K562 (cell line): ENCODE results near the gene FZD1. TPM values are rescaled to one million over a fixed set of nuclear protein-coding genes. Genes with fewer than 3 reads are reported as not detected.

Source experiments
- ATAC-seq: fragments of 200-7000 bp; cut with Tn5 transposase; 3 replicates; pipeline ENCODE4 v1.9.1; 2020; ENCODE audit warnings: moderate library complexity
- BruUV-seq: library from RNA; stranded (reverse); fragments of 400-500 nt; replicated peaks from 2 replicates; lab custom pipeline; 2021; lab: Mats Ljungman, UMichigan
- CTCF ChIA-PET: fragments of 300-600 bp; formaldehyde crosslinking; extraction: SDS; loops from one replicate; lab custom pipeline; 2021; ENCODE audit warnings: low intra/inter-chr PET ratio; lab: Yijun Ruan, JAX
- POLR2A ChIA-PET: fragments of 300-600, 350-650 bp; sonication (Branson Sonifier 250); formaldehyde crosslinking; extraction: SDS; loops from one replicate; lab custom pipeline; 2021; ENCODE audit warnings: antibody characterized with exemption, inconsistent platforms; lab: Yijun Ruan, JAX
- DNase-seq, 4 experiments: peaks; one replicate each; pipeline versions ENCODE4 v3.0.0 to v3.0.0-alpha.2; 2011 to 2018; ENCODE audit warnings: low spot score in 3 of 4, mixed read lengths in 3 of 4; ENCODE audit errors: extremely low read depth in 1 of 4
- FAIRE-seq: peaks from 2 replicates; lab custom pipeline; 2011; peaks lifted over from hg19 to GRCh38; lab: Jason Lieb, UNC
- H2AFZ ChIP-seq: 2 replicates; pipeline ENCODE4 v1.6.0; 2011; ENCODE audit warnings: low read depth, low read length, control low read depth, inconsistent platforms
- H3K27ac ChIP-seq: fragments of 200-600 bp; 3 replicates; pipeline ENCODE4 v1.8.0; 2011; ENCODE audit warnings: low read depth, mild to moderate bottlenecking, control low read depth, inconsistent platforms, low read length, moderate library complexity, mixed read lengths; ENCODE audit errors: extremely low read depth
- H3K27me3 ChIP-seq, 2 experiments: fragments of 300-600 bp in 1 of 2; 2 replicates in 1 of 2; 3 replicates in 1 of 2; pipeline versions ENCODE4 v1.6.0 to v1.8.0; 2011; ENCODE audit warnings: inconsistent platforms in 2 of 2, low read length in 2 of 2, mild to moderate bottlenecking in 1 of 2, mixed read lengths in 1 of 2, moderate library complexity in 1 of 2; ENCODE audit not compliant: control insufficient read depth in 2 of 2, insufficient read depth in 2 of 2
- H3K36me3 ChIP-seq: fragments of 300-600 bp; 3 replicates; pipeline ENCODE4 v1.8.0; 2011; ENCODE audit warnings: mild to moderate bottlenecking, low read length, inconsistent platforms; ENCODE audit not compliant: control insufficient read depth, insufficient read depth
- H3K4me1 ChIP-seq, 2 experiments: fragments of 200-600 bp in 1 of 2; replicated peaks in 1 of 2; 2 replicates in 1 of 2; 3 replicates in 1 of 2; pipeline versions ENCODE4 v1.5.1 to v1.8.0; 2011; ENCODE audit warnings: inconsistent platforms in 2 of 2, low read length in 2 of 2, mild to moderate bottlenecking in 1 of 2, mixed read lengths in 1 of 2, moderate library complexity in 1 of 2; ENCODE audit not compliant: control insufficient read depth in 2 of 2, insufficient read depth in 2 of 2
- H3K4me2 ChIP-seq: 2 replicates; pipeline ENCODE4 v1.6.1; 2011; ENCODE audit warnings: low read length, control low read depth, inconsistent platforms, mixed read lengths; ENCODE audit not compliant: insufficient read depth
- H3K4me3 ChIP-seq: fragments of 200-600 bp; sonication (generic), shearing (Covaris generic); 2 replicates; pipeline ENCODE4 v1.5.1; 2016; ENCODE audit warnings: control low read depth, inconsistent platforms
- H3K79me2 ChIP-seq: fragments of 200-600 bp; 3 replicates; pipeline ENCODE4 v1.8.0; 2011; ENCODE audit warnings: low read length, inconsistent platforms; ENCODE audit not compliant: control insufficient read depth, insufficient read depth
- H3K9ac ChIP-seq, 2 experiments: 2 replicates each; pipeline versions ENCODE4 v1.6.0 to v1.6.1; 2011; ENCODE audit warnings: low read depth in 2 of 2, low read length in 2 of 2, control low read depth in 1 of 2, inconsistent platforms in 1 of 2, mild to moderate bottlenecking in 1 of 2, mixed read lengths in 1 of 2; ENCODE audit not compliant: insufficient read depth in 1 of 2
- H3K9me1 ChIP-seq: one replicate; pipeline ENCODE4 v1.6.0; 2011; ENCODE audit warnings: inconsistent platforms, mild to moderate bottlenecking, low read length, moderate library complexity; ENCODE audit not compliant: control insufficient read depth, insufficient read depth
- H3K9me3 ChIP-seq: replicated peaks from 2 replicates; pipeline ENCODE4 v1.5.1; 2011; ENCODE audit warnings: low read depth, low read length, inconsistent platforms; ENCODE audit not compliant: control insufficient read depth, insufficient read depth
- H4K20me1 ChIP-seq: replicated peaks from 2 replicates; pipeline ENCODE4 v1.6.1; 2011; ENCODE audit warnings: low read length, inconsistent platforms, mixed read lengths; ENCODE audit not compliant: control insufficient read depth, insufficient read depth
- ATF3 ChIP-seq, 2 experiments: fragments of 450-650 bp in 1 of 2; sonication (generic) in 1 of 2; formaldehyde crosslinking in 1 of 2; IDR thresholded peaks in 1 of 2; conservative IDR thresholded peaks in 1 of 2; 2 replicates each; pipeline versions ENCODE4 v1.6.1 to v1.8.1; 2016 to 2023; ENCODE audit warnings: mild to moderate bottlenecking in 2 of 2, moderate library complexity in 2 of 2, inconsistent platforms in 1 of 2, missing genetic modification reagents in 1 of 2
- ATF4 ChIP-seq: fragments of 450-650 bp; formaldehyde crosslinking; IDR thresholded peaks from 2 replicates; pipeline ENCODE4 v1.4.0; 2022; ENCODE audit warnings: mild to moderate bottlenecking, moderate library complexity
- BRF1 ChIP-seq: IDR thresholded peaks from 3 replicates; pipeline ENCODE4 v1.6.1; 2011; ENCODE audit warnings: borderline replicate concordance, mild to moderate bottlenecking; ENCODE audit not compliant: insufficient read length; ENCODE audit errors: extremely low read depth
- CCAR2 ChIP-seq: fragments of 200-400 bp; formaldehyde crosslinking; IDR thresholded peaks from 2 replicates; pipeline ENCODE4 v1.6.1; 2017; ENCODE audit warnings: mild to moderate bottlenecking, low read depth, low read length
- ETS2 ChIP-seq: IDR thresholded peaks from 2 replicates; pipeline ENCODE4 v1.6.1; 2016; ENCODE audit warnings: borderline replicate concordance, missing genetic modification characterization, mild to moderate bottlenecking, moderate library complexity, missing compliant biosample characterization; ENCODE audit not compliant: poor library complexity, severe bottlenecking
- FOXA1 ChIP-seq: fragments of 450-650 bp; IDR thresholded peaks from 2 replicates; pipeline ENCODE4 v1.6.1; 2016; ENCODE audit warnings: mild to moderate bottlenecking, borderline replicate concordance
- HOMEZ ChIP-seq: fragments of 250-450 bp; sonication (Bioruptor Pico); IDR thresholded peaks from 2 replicates; pipeline ENCODE4 v1.4.0; 2020; ENCODE audit warnings: mild to moderate bottlenecking, moderate library complexity
- NBN ChIP-seq: fragments of 450-650 bp; IDR thresholded peaks from 2 replicates; pipeline ENCODE4 v1.6.1; 2016; ENCODE audit warnings: low read depth, mild to moderate bottlenecking
- NFE2L1 ChIP-seq: fragments of 450-650 bp; IDR thresholded peaks from 2 replicates; pipeline ENCODE4 v1.6.1; 2016; ENCODE audit warnings: missing genetic modification characterization, low read depth, mild to moderate bottlenecking, missing compliant biosample characterization, moderate library complexity, borderline replicate concordance
- PHF21A ChIP-seq: fragments of 450-650 bp; IDR thresholded peaks from 2 replicates; pipeline ENCODE4 v1.6.1; 2017; ENCODE audit warnings: low read depth, borderline replicate concordance
- PTBP1 ChIP-seq: fragments of 200-400 bp; formaldehyde crosslinking; IDR thresholded peaks from 2 replicates; pipeline ENCODE4 v1.6.1; 2017; ENCODE audit warnings: low read depth, low read length
- THAP12 ChIP-seq: fragments of 250-450 bp; sonication (Bioruptor Pico); IDR thresholded peaks from 2 replicates; pipeline ENCODE4 v1.9.0; 2021; ENCODE audit warnings: mild to moderate bottlenecking, inconsistent platforms
- ZNF134 ChIP-seq: fragments of 250-450 bp; sonication (Bioruptor Pico); conservative IDR thresholded peaks from 2 replicates; pipeline ENCODE4 v1.4.0; 2020
- ZNF347 ChIP-seq: fragments of 450-650 bp; formaldehyde crosslinking; IDR thresholded peaks from 2 replicates; pipeline ENCODE4 v1.4.0; 2020; ENCODE audit warnings: low read depth, mild to moderate bottlenecking, moderate library complexity
- WGBS: fragments of 100-300 bp; shearing (Covaris generic); methylation state at CpG from one replicate; pipeline ENCODE4 v1.1.6; 2016; ENCODE audit warnings: low coverage, mixed read lengths; ENCODE audit not compliant: insufficient coverage; ENCODE audit errors: missing lambda C conversion rate; 5-methylcytosine and 5-hydroxymethylcytosine counted together
- in situ Hi-C: fragments of 300-500 bp; cut with MboI; formaldehyde crosslinking; loops from 4 replicates; pipeline ENCODE4 v1.15.0; 2018; ENCODE audit warnings: inconsistent platforms, mixed read lengths
- intact Hi-C: fragments of 100-400 bp; cut with micrococcal nuclease; formaldehyde crosslinking; loops from 2 replicates; pipeline ENCODE4 v1.14.2; 2022
- polyA plus RNA-seq, 8 experiments: library from polyadenylated mRNA; depleted of rRNA in 4 of 8; stranded (reverse) in 5 of 8; unstranded in 3 of 8; fragments of >200 nt; fragmentation: Nextera tagmentation in 2 of 8; fragmentation: Illumina TruSeq in 1 of 8; extraction: Ambion mirVana in 2 of 8; extraction: Trizol in 1 of 8; gene quantifications; 2 replicates each; pipeline versions ENCODE4 v1.2.1 to v1.2.3, GENCODE V29; 2011 to 2014; ENCODE audit warnings: inconsistent platforms in 1 of 8, missing spikeins in 1 of 8
- total RNA-seq, 7 experiments: library from RNA; depleted of rRNA in 6 of 7; stranded (reverse); fragments of >200 nt in 6 of 7; fragmentation: Illumina TruSeq in 2 of 7; extraction: Trizol in 2 of 7; gene quantifications; 2 replicates each; pipeline versions ENCODE4 v1.2.1 to v1.2.3, GENCODE V29; 2011 to 2021; ENCODE audit warnings: low replicate concordance in 1 of 7

The FZD1 gene
- total and polyA plus RNA-seq, 9 of the 15 experiments (the other 6 are each of a cell fraction or from before 2014, with no cell fraction given), result 0.25 to 5.1 (median 1.8) TPM

GRCh38 chr7:91299952-91300775, 35.9 kb downstream of the FZD1 start:
- intact Hi-C loops, result loop anchor here (1.0 to 5.0 kb wide), 3 partner anchors 36 to 953 kb away; partner anchors contain the start of genes FZD1 and GTPBP10
- peak; percentile 93 for FAIRE-seq
- TF ChIP-seq ATF3 (IDR thresholded peaks at IDR 0.05), result peak; percentile 57
- no peak for TF ChIP-seq ATF3 (CRISPR knock-in tag; conservative IDR thresholded peaks at IDR 0.05)
- TF ChIP-seq PHF21A, result peak; percentile 23; the same call in 1 of the 2 replicates
- TF ChIP-seq PTBP1, result no peak
- TF ChIP-seq ETS2, result no peak
- TF ChIP-seq ZNF347 (CRISPR knock-in tag), result no peak
- TF ChIP-seq ATF4 (CRISPR knock-in tag), result no peak
- no peak for TF ChIP-seq BRF1
- no peak for TF ChIP-seq FOXA1
- TF ChIP-seq NFE2L1 (tag), result no peak
- TF ChIP-seq HOMEZ, result no peak
- no peak for TF ChIP-seq ZNF134 (CRISPR knock-in tag)
- TF ChIP-seq THAP12, result no peak
- TF ChIP-seq NBN, result peak; percentile 92
- TF ChIP-seq CCAR2, result no peak

More at GRCh38 chr7:91299952-91300775, 35.9 kb downstream of the FZD1 start:
- Histone ChIP-seq H3K9ac (peak overlapping the region in 1 of 2 experiments; percentile 70; a peak in 2 of 4 replicates), H3K9me1 (no peaks in the 10 kb centered on the region), H3K27ac (peak overlapping the region; percentile 90), H3K9me3 (no peaks in the 10 kb centered on the region), H3K4me1 (peaks cover 12 to 24% of the 10 kb centered on the region in 2 experiments; a peak in 4 of 5 replicates), H3K4me3 (no peak overlapping the region), H3K36me3 (no peaks in the 10 kb centered on the region), H3K27me3 (no peaks in the 10 kb centered on the region), H4K20me1 (no peaks in the 10 kb centered on the region), H3K79me2 (no peaks in the 10 kb centered on the region), H2AFZ (peak overlapping the region; percentile 86), H3K4me2 (peak overlapping the region; percentile 73)
- 1% methylated on average over 6 of the region's 6 CpGs for WGBS
- no TSS peak for BruUV-seq
- in situ Hi-C loops, result no loop called here
- POLR2A ChIA-PET, result interaction anchor here (0.6 to 1.6 kb wide), 5 partner anchors 10 to 38 kb away, joined by 3 to 10 read pairs (median 4); no protein-coding TSS in a partner anchor
- ATAC-seq, result peak; percentile 92
- DNase-seq, result peak; percentile 79 to 95 (median 88)
- CTCF ChIA-PET, result no interaction called here
